NCI-H510A treated with DMSO at 0.1 percent for 48 hours (cell line): Measurements from ENCODE around the gene GLYAT.
"Not testable (repeated sequence)": the region's sequence is repeated elsewhere in the genome, so short reads cannot be mapped to it uniquely, and the experiment has no call there.

Experiments
- DNase-seq: peaks from one replicate; lab custom pipeline; 2025; lab: John Stamatoyannopoulos, UW

The GLYAT gene

DNA sequence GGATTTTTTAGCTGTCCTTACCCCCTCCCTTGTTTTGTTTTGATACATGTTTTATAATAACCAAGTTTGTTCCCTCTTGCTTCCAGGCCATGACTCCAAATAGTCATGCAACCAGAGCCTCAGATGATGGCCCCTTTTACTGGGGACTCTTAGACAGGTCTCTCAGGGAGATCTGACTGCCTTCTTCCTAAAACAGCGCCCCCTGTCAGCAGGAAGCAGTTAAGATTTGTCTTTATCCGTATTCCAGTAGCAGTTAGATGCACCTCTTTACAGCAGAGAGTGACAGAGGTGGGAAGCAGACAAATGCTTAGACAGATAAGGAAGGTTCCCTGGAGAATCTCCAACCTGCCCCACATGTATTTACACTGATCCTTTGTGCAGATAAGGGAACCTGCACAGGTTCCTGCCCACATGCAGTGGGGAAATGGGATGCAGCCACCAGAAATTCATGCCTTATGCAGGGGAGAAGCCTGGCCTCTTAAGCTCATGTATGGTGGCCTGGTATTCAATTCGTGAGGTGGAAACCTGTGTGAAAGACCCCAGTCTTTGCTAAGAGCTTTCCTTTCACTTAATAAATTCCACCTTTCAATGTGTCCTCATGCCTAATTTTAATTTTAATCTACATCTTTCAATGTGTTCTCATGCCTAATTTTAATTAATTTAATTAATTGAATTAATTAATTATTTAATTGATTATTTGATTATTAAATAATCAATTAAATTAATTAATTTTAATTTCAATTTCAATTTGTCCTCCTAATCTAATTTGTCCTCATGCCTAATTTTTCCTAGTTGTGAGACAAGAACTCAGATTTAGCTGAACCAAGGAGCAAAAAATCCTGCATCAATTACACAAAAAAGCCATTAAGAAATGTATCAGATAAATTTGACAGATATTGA is 11.5 kb upstream of the GLYAT start:
- no peak for DNase-seq

DNA sequence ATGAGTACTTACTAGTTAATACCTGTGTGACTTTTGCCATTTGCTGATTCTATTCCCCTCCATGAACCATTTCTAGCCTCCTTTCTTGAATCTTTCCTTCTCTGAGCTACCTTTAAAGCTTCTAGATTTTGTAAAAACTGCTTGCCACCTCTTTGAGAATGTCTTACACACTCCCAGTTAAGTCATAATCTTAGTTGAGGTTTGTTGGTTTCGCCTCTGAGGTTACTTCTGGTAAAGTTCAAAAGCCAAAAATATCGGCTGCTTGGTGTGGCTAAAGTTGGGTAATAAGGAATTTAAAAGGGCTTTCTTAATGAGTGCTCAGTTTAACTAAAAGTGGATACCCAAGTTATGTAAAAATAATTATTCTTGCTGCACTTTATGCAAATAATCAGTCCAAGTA is 10.4 kb upstream of the GLYAT start:
- no peak for DNase-seq

DNA sequence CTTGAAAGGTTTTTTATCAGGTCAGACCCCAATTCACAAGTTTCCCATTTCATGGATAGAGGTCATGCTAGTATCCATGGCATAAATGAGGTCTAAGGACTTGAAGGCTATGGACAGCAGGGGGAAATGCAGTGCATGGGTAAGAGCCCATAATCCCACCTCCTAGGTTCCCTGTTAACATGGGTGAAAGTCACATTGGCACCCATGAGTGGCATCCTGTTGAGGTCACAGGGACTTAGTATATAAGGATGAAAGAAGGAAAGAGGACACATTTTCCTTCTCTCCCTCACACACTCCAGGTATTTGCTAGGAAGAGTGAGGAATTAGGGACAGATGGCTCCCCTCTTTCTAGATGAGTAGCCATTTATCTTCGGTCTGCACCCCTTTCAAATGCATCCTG is 9.4 kb upstream of the GLYAT start:
- DNase-seq = no peak

DNA sequence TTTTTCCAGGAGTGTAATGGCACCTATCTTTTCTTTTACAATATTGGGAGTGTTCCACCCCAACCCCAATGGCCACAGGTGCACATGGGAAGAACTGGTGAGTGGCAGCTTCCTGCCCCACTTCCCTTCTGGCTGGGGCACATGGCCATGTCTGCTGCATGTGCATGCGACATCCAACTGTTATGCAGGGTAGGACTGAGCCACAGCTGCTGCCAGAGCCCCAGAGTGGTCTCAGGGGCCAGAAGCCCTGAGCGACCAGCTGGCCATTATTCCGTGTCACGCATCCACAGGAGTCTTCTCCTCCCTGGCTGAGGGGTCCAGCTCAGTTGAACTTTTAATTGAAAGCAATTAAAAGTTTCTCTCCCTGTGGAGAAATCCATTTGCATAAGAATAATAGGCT is 8.7 kb upstream of the GLYAT start:
- no peak for DNase-seq

DNA sequence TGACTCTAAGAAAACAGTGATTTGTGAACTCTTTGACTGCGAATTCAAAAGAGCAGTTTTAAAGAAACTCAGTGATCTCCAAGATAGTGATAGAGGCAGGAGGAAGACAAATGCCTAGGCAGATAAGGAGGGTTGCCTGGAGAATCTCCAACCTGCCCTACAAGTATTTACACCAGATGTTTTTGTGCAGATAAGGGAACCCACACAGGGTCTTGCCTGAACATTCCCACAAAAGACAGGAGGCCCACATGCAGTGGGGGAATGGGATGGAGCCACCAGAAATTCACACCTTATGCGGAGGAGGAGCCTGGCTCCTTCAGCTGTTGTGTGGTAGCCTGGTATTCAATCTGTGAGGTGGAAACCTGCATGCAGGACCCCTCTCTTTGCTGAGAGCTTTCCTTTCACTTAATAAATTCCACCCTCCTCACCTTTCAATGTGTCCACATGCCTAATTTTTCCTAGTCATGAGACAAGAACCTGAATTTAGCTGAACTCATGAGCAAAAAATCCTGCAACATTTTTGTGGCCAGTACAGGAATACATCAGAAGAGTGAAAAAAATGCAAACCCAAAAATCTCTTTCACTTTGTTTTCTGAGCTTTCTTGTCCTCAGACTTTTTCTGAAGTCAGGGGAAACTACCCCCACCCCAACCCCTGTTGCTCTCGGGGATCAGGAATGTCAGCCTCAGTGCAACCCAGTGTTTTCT is 8.1 kb upstream of the GLYAT start:
- no peak for DNase-seq

DNA sequence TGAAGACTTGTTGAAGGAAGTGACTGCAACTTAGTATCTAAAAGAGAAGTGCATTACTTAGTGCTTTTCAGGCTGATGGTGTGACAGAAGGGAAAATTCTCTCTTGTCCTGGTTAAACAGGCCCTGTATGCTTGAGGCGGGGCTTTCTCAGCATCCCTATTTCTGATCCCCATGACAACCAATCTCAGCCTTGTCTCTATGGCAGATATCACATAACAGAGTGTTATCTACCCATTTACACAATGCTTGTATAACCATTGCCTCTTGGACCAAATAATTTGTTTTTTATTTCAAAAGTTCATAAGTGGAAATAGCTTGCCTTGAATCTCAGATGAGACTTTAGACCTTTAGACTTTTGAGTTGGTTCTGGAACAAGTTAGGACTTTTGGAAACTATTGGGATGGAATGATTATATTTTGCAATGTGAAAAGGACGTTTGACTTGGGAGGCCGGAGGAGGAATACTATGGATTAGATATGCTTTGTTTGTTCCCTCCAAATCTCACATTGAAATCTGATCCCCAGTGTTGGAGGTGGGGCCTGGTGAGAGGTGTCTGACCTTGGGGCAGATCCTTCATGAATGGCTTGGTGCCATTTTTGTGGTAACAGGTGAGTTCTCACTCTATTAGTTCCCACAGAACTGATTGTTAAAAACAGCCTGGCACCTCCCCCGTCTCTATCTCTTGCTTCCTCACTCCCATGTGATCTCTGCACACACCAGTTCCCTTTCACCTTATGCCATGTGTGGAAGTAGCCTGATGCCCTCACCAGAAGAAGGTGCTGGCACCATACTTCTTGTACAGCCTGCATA is 3.1 kb upstream of the GLYAT start:
- DNase-seq = no peak

DNA sequence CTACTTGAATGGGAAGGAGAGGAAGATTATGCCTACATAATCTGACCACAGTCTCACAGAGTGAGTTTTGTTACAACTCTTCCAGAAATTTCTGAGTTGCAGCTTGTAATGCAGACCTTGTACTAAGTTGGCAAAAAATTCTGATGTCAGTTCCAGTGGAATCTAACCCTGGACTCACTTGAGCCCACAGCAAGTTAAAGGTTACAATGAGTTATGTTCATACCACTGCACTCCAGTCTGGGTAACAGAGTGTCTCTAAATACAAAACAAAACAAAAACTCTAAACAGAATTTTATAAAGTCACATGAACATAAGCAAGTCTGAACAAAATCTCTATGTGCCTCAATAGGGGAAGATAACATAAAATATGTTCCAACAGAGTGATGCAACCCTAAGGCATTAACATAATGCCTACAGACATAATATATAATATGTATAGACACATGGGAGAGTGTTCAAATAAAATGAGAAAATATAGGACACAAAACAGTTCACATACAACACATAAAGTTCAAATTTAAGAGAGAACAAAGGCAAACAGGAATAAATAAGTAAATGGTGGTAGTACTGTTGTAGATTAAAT is 1.1 kb downstream of the GLYAT start:
- no peak for DNase-seq

DNA sequence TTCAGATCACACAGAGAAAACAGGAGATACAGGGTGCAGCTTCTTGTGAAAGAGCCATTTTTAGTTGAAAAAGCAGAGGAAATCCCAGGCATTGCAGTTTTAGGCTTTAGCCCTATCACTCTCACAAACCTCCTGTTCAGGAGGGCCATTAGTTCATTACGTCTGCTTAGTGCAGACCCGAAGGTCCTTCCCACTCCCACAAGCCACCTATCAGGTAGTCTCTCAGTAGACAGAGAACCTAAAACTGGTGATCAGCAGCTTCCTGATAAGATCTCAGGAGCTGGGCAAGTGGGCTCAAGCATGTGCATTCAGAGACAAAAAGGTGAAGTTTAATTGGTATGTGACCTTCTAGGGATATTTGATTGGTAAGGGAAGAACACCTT is 4.3 kb downstream of the GLYAT start:
- no peak for DNase-seq

DNA sequence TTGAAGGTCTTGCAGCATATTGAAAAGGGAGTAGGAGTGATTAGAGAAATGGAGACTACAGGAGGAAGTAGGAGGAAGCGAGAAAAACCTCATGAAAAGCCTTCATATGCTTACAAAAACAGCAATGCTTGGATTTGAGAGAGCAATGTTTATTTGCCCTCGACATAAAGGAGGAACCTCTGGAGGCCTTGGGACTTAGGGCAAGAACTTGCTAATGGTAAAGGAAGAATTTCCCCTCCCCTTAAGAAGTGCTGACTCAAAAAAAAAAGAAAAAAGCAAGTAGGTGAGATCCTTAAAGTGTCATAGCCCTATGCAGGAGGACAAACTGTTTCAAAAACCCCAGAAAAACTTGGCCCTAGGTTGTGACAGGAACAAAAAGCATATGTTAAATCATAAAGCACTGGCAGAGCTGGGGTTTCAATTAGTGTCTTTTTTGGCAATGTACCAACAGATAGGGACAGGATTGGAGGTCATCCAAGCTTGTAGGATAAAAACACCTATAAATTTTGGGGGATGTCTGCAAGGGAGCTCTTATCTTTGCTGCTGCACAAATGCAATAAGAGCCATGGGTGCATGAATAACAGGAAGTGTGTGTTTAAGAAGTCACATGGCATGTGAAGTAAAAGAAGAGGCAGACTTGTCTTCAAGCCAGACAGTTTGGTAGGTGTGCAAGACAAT is 4.9 kb downstream of the GLYAT start:
- DNase-seq = no peak

DNA sequence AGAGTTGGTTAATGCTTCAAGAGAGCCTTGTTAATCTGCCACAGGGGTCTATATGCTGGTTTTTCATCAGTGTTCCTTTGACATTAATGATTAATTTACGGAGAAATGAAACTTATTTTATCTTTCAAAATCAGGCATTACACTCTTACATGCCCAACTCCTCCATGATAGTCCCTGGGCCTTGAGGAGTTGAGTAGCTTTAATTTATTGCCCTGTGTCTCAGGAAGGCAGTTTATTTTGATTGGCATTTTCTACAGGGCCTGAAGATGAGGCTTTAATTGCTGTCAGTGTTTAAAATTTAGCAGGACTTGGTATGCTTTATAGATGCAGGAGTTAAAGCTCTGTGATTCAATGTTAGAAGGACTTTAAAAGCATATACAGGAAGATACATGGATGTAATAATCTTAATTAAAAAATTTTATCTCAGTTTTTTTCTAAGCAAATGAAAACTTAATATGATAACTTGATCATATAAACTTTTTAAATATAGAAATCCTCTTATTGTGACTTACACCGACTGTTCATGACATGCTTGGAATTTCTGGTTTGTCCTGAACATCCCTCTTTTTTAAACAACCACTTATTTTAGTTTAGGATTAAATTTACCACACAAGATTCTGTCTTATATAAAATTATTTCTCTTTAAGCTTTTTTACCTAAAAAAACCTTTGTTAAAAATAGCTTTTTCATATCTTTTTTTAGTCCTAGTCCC is 12.2 kb downstream of the GLYAT start:
- DNase-seq = no peak

DNA sequence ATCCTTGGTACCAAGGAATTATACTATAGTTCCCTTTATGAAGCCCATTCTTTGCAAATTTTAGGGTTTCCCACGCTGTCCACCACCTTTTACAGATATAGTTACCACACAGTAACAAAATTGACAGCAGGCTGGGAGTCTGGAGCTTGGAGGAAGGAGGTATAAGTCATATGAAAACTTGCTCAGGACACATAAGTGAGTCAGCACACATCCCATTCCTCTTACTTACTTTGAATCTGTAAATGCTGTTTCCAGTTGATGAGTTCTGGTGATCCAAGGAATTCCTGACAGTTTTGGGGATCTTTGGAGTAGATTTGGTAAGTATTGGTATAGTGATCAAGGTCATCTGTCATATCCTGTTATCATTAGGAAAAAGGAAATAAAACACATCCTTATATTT is 19.2 kb downstream of the GLYAT start:
- no peak for DNase-seq

DNA sequence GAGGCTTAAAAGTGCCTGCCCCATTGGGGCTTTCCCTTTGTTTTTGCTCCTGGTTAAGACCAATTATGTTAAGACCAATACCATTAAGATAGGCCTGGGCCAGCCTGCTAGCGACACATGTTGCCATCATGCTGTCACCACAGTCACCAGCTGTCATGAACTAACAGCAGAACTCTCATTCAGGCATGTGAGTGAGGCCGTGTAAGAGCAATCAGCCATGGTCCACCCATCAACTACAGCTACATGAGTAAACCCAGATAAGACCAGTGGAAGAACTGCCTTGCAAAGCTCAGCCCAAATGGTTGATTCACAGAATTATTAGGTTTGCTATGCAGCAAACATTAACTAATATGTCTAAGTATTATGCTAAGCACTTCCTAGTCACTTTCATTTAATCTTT is 19.9 kb downstream of the GLYAT start:
- DNase-seq = no peak

DNA sequence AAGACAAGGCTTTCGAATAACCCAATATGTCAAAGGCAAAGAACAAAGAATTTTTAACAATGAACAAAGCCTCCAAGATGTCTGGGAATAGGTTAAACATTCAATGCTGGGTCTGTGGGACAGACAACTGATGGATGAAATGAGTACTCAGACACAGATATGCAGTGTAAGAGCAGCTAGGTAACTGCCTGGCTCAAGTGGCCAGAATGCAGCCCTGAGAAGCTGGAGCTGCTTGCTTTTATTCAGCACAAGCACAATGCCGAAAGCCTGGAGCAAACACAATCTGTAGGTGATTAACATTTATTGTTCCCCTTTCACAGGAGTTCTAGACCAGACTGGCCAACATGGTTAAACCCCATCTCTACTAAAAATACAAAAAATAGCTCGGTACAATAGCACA is 24.0 kb downstream of the GLYAT start:
- no peak for DNase-seq

DNA sequence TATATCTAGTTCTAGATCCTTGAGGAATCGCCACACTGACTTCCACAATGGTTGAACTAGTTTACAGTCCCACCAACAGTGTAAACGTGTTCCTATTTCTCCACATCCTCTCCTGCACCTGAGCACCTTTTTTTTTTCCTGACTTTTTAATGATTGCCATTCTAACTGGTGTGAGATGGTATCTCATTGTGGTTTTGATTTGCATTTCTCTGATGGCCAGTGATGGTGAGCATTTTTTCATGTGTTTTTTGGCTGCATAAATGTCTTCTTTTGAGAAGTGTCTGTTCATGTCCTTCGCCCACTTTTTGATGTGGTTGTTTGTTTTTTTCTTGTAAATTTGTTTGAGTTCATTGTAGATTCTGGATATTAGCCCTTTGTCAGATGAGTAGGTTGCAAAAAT is 34.9 kb downstream of the GLYAT start:
- DNase-seq = not testable (repeated sequence)

DNA sequence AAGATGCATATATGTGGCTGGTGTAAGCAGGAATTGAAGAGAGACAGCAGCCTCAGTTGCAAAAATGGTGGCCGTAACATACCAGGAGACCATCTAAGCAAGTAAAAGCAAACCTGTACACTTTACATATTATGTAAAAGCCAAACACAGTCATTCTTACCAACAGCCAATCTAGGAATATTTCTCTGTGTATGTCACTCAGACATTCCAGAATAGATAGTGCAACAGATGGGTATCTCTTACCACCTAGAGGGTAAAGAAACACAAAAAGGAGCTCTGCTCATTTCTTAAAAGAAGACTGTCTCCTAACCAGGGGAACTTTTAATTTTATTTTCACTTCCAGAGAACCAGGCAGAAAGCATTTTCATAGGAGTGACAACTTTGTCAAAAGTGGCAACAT is 38.7 kb downstream of the GLYAT start:
- DNase-seq = no peak

DNA sequence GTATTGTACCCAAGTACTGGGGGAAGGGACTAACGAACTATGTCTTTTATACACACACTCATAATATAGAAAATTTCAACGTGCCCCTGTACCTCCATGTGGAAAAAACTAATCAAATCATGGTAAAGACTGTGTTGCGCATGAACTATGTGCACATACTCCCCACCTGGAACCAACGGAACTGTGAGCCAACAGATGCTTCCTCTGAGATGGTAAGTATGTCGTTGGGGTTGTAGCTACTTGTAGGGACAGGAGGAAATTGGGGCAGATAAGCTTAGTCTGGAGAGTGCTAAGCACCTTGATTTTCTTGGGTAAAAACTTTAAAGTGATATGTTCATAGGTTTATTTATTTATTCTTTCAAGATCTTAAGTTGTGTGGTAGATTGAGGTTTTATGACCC is 40.1 kb downstream of the GLYAT start:
- no peak for DNase-seq

DNA sequence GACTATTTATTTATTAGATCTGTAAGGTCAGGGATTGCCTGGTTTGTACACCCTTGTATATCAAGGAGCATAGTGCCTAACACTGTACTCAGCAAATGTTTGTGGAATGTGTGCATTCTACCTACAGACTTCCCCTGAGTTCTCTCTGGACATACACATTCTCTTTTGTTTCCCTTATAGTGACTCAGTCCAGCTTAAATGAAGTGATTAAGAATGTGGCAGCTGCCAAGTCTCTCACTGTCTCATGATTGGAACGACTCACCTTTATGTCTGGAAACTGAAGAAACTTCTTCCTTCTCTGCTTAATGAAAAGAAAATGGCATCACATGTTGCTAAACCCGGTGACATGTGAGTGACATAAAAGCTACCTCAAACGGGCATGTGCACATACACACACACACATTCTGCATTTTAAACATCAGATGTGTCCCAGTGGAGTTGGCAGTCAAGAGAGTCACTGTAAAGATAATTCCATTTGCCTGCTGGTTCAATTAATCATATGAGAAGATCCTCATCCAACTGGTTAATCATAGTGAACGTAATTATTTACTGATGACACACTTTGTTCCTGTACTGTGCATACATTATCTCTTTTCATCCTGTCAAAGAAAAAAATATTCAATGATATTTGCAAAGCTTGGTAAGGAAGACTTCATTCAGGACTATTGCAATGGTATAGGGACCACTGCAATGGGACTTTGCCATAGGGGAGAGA is 42.8 kb downstream of the GLYAT start:
- DNase-seq = no peak

DNA sequence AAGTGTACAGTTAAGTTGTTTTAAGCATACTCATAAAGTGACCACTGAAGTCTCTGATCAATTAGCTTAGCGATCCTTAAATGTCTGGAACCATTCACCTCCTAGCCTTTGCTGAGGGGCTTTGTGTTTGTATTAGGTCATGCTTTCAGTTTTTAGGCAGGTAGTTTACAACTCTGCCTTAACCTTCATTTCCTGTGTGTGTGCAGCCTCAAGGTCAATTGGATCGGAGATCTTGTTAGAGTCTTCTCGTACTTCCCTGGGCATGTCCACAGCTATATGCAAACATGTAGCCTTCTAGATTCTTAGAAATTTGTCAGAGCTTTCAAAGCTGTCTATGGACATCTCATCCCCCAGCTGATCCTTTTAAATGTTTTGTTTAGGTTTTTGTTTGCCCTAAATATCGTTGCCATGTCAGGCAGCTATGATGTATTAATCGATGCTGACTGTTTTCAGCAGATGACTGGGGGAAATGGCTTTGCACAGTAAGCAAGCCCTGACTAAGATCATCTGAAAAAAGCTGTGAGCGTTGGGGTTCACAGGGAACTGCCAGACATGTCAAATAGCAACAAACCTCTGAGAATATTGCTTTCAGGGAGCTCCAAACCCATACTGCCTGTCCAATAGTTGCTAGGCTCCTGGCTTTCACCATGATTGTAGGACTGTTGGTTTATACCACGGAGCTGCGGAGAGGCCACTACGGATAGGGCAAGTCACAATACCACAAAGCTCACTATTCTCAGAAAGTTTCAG is 45.6 kb downstream of the GLYAT start:
- DNase-seq = no peak

DNA sequence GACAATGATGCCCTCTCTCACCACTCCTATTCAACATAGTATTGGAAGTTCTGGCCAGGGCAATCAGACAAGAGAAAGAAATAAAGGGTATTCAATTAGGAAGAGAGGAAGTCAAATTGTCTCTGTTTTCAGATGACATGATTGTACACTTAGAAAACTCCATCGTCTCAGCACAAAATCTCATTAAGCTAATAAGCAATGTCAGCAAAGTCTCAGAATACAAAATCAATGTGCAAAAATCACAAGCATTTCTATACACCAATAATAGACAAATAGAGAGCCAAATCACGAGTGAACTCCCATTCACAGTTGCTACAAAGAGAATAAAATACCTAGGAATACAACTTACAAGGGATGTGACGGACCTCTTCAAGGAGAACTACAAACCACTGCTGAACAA is 49.1 kb downstream of the GLYAT start:
- DNase-seq = not testable (repeated sequence)

DNA sequence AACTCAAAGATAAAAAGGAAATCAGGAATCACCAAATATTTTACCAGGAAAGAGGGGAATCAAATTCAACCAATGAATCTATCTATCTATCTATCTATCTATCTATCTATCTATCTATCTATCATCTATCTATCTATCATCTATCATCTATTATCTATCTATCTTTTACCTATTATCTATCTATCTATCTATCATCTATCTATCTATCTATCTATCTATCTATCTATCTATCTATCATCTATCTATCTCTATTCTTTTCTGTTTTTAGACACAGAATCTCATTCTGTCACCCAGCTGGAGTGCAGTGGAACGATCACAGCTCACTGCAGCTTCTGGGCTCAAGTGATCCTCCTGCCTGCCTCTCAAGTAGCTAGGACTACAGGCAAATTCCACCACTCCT is 54.2 kb downstream of the GLYAT start:
- not testable (repeated sequence) for DNase-seq
